Activated T-helper 2 cell treated with anti-CD3 and anti-CD28 coated beads, Interferon-gamma antibody, Interleukin-2, Interleukin-4, amounts not matched to agents 10 μg/mL and 5 μg/mL and 100 μg/mL, durations not matched to agents 14 hours and 24 hours and 36 hours (primary cell): ENCODE results near the gene FAM174B. TPM values are rescaled to one million over a fixed set of nuclear protein-coding genes. Genes with fewer than 3 reads are reported as not detected.

ENCODE experiments used
- DNase-seq: peaks from one replicate; pipeline ENCODE4 v3.0.0; 2021; ENCODE audit warnings: low spot score
- H3K27ac Mint-ChIP-seq: one replicate; pipeline ENCODE4 v1.8.0; 2021; ENCODE audit warnings: mixed read lengths
- H3K27me3 Mint-ChIP-seq: one replicate; pipeline ENCODE4 v1.8.0; 2021; ENCODE audit warnings: low read depth, mixed read lengths
- H3K36me3 Mint-ChIP-seq: one replicate; pipeline ENCODE4 v1.8.0; 2021; ENCODE audit warnings: low read depth, mixed read lengths
- H3K4me1 Mint-ChIP-seq: one replicate; pipeline ENCODE4 v1.8.0; 2021; ENCODE audit warnings: low read depth, mixed read lengths
- H3K4me3 Mint-ChIP-seq: one replicate; pipeline ENCODE4 v1.8.0; 2021; ENCODE audit warnings: low read depth, mild to moderate bottlenecking, moderate library complexity, mixed read lengths
- H3K9me3 Mint-ChIP-seq: one replicate; pipeline ENCODE4 v1.8.0; 2021; ENCODE audit warnings: mixed read lengths
- intact Hi-C: fragments of 100-400 bp; cut with micrococcal nuclease; formaldehyde crosslinking; loops from one replicate; pipeline ENCODE4 v1.15.1; 2023
- total RNA-seq: library from RNA; stranded (reverse); gene quantifications from 2 replicates; pipeline ENCODE4 v1.2.3, GENCODE V29; 2022

The FAM174B gene
- total RNA-seq, 1 donor from 2014 or later: 3.7 TPM

GRCh38 chr15:92633001-92633400 lies 22.6 kb downstream of the FAM174B start:
- Mint-ChIP-seq H3K4me1 (peaks cover 1% of the 10 kb centered on the region), H3K9me3 (no peaks in the 10 kb centered on the region), H3K4me3 (no peak overlapping the region), H3K27me3 (peaks cover 6% of the 10 kb centered on the region), H3K36me3 (no peaks in the 10 kb centered on the region), H3K27ac (no peak overlapping the region)
- no peak for DNase-seq
- intact Hi-C loops: no loop called here

DNA sequence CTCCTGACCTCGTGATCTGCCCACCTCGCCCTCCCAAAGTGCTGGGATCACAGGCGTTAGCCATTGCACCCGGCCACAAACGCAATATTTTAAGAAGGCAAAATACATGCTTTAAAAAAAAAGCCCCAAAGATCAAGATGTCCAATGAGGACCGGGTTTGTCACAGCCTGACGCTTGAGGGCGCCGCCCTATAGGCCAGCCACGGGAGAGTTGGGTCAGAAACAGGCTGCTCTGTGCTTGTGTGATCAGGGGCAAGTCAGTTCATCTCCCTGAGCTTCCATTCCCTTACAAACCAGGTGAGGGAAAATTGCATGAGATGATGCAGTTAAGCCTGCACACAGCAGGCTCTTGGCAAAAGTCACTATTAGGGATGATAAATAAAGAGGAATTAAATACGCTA lies 23.9 kb downstream of the FAM174B start:
- Mint-ChIP-seq H3K27ac (no peak overlapping the region), H3K36me3 (no peaks in the 10 kb centered on the region), H3K9me3 (no peaks in the 10 kb centered on the region), H3K27me3 (peaks cover 6% of the 10 kb centered on the region), H3K4me3 (no peak overlapping the region), H3K4me1 (no peaks in the 10 kb centered on the region)
- intact Hi-C loops: no loop called here
- DNase-seq: no peak

DNA sequence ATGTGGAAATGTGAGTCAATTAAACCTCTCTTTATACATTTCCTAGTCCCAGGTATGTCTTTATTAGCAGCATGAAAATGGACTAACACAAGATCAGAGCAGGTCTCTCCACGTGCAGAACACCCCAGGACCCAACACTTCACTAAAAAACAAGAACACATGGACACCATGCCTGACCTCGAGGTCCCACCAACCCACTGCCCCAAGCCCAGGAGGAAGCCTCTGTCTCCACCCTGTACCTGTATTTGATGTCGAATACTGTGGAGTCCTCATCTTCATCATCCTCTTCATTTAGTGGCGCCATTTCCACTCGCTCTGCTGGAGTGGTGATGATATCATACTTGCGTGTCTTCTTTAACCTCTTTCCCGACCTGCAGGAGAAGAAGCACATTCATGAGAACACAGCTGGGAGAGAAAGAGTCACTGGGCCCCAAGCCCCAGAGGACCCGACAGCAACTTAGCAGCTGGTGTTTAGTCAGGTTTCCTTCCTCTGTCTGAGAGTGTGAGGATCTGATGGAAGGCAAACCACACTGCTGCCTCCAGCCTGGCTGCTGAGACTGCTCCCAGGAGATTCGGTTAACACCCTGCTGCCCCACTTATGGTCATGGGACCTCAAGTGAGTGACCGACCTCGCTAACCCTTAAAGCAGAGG lies 25.5 kb downstream of the FAM174B start:
- peaks cover 6% of the 10 kb centered on the region for H3K4me1 Mint-ChIP-seq
- H3K4me3 Mint-ChIP-seq: no peak overlapping the region
- H3K9me3 Mint-ChIP-seq: no peaks in the 10 kb centered on the region
- no peak for DNase-seq
- peaks cover 6% of the 10 kb centered on the region for H3K27me3 Mint-ChIP-seq
- no peaks in the 10 kb centered on the region for H3K36me3 Mint-ChIP-seq
- no peak overlapping the region for H3K27ac Mint-ChIP-seq
- intact Hi-C loops: no loop called here

- Mint-ChIP-seq H3K27ac (no peak overlapping the region), H3K27me3 (peaks cover 4% of the 10 kb centered on the region), H3K4me3 (no peak overlapping the region), H3K9me3 (no peaks in the 10 kb centered on the region), H3K36me3 (no peaks in the 10 kb centered on the region), H3K4me1 (peaks cover 7% of the 10 kb centered on the region)
- DNase-seq: no peak
- intact Hi-C loops: no loop called here
These were observed 26.1 kb downstream of the FAM174B start for GRCh38 chr15:92629276-92629974.

- peaks cover 2% of the 10 kb centered on the region for H3K27me3 Mint-ChIP-seq
- no peak for DNase-seq
- H3K4me3 Mint-ChIP-seq: no peak overlapping the region
- H3K27ac Mint-ChIP-seq: no peak overlapping the region
- peaks cover 12% of the 10 kb centered on the region for H3K4me1 Mint-ChIP-seq
- no peaks in the 10 kb centered on the region for H3K36me3 Mint-ChIP-seq
- intact Hi-C loops: no loop called here
- H3K9me3 Mint-ChIP-seq: no peaks in the 10 kb centered on the region
These were observed 28.6 kb downstream of the FAM174B start for GRCh38 chr15:92627014-92627413.

- Mint-ChIP-seq H3K9me3 (no peaks in the 10 kb centered on the region), H3K36me3 (no peaks in the 10 kb centered on the region), H3K4me1 (peaks cover 12% of the 10 kb centered on the region), H3K4me3 (peak overlapping the region; percentile 19), H3K27me3 (peaks cover 2% of the 10 kb centered on the region), H3K27ac (peak overlapping the region; percentile 86)
- intact Hi-C loops: loop anchor here (1.0 kb wide), 2 partner anchors 38 to 179 kb away; no protein-coding TSS in a partner anchor
- DNase-seq: no peak
These were observed 30.2 kb downstream of the FAM174B start for GRCh38 chr15:92625251-92625980.

DNA sequence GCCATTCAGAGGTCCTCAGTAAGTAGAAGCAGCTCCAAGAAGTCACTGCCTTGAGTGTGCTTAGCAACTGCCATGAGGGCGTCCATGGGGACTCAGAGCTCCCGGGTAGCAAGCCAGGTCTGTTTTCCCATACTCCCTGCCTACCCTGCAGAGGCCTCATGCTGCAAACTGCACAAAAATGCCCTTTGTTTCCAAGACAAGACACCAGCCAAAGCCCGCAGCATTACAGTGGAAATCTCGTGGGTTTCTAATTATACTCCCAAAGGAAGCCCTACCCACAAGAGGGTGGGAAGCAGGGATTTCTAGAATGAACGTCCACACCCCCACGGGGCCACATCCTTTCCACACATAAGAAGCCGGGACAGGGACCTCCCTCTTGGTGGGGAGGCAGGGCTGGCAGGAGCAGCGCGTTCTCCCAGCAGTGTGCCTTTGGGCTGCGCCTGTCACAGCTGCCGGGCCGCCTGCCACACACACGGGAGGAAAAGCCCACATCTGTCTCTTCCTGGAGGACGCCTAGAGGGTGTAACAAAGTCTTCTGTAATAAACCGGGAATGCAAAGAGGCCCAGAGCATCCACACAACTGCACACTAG lies 31.1 kb downstream of the FAM174B start:
- no peak overlapping the region for H3K27ac Mint-ChIP-seq

GRCh38 chr15:92623435-92623834 lies 32.1 kb downstream of the FAM174B start:
- intact Hi-C loops: no loop called here
- H3K9me3 Mint-ChIP-seq: no peaks in the 10 kb centered on the region
- H3K27me3 Mint-ChIP-seq: peaks cover 3% of the 10 kb centered on the region
- H3K27ac Mint-ChIP-seq: no peak overlapping the region
- no peaks in the 10 kb centered on the region for H3K36me3 Mint-ChIP-seq
- peaks cover 12% of the 10 kb centered on the region for H3K4me1 Mint-ChIP-seq
- no peak overlapping the region for H3K4me3 Mint-ChIP-seq
- DNase-seq: no peak

More for the DNA sequence above, 31.1 kb downstream of the FAM174B start:
- no peaks in the 10 kb centered on the region for H3K9me3 Mint-ChIP-seq
- peaks cover 12% of the 10 kb centered on the region for H3K4me1 Mint-ChIP-seq
- DNase-seq: no peak
- peaks cover 3% of the 10 kb centered on the region for H3K27me3 Mint-ChIP-seq
- no peak overlapping the region for H3K4me3 Mint-ChIP-seq
- H3K36me3 Mint-ChIP-seq: no peaks in the 10 kb centered on the region
- intact Hi-C loops: no loop called here

- no peak for DNase-seq
- no peaks in the 10 kb centered on the region for H3K9me3 Mint-ChIP-seq
- intact Hi-C loops: no loop called here
- peaks cover 12% of the 10 kb centered on the region for H3K4me1 Mint-ChIP-seq
- H3K4me3 Mint-ChIP-seq: no peak overlapping the region
- H3K27me3 Mint-ChIP-seq: peaks cover 3% of the 10 kb centered on the region
- no peaks in the 10 kb centered on the region for H3K36me3 Mint-ChIP-seq
- no peak overlapping the region for H3K27ac Mint-ChIP-seq
These were observed 33.5 kb downstream of the FAM174B start for GRCh38 chr15:92621972-92622533.

DNA sequence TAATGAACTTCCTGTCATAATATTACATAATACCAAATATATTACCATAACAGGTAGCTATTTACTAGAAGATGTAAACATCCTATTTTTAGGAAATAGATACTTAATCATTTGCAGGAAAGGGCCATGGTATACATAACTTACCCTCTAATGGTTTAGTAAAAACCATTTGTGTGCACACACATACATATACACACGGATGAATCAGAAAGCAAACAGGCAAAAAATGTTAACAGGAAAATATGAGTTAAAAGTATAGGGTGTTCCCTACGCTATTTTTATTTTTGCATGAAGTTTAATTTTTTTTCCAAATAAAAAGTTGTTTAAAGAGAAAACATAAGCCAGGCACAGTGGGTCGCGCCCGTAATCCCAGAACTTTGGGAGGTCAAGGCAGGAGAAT lies 34.6 kb downstream of the FAM174B start:
- no peak for DNase-seq
- intact Hi-C loops: no loop called here

GRCh38 chr15:92619145-92620101 lies 36.2 kb downstream of the FAM174B start:
- Mint-ChIP-seq H3K36me3 (no peaks in the 10 kb centered on the region), H3K27ac (no peak overlapping the region)
- intact Hi-C loops: loop anchor here (10.0 kb wide), 1 partner anchor 95 kb away; no protein-coding TSS in a partner anchor

More for the DNA sequence above, 34.6 kb downstream of the FAM174B start:
- Mint-ChIP-seq H3K4me3 (no peak overlapping the region), H3K27me3 (peaks cover 3% of the 10 kb centered on the region), H3K36me3 (no peaks in the 10 kb centered on the region), H3K4me1 (peaks cover 12% of the 10 kb centered on the region), H3K27ac (no peak overlapping the region), H3K9me3 (no peaks in the 10 kb centered on the region)

More at GRCh38 chr15:92619145-92620101, 36.2 kb downstream of the FAM174B start:
- Mint-ChIP-seq H3K4me3 (no peak overlapping the region), H3K27me3 (peaks cover 3% of the 10 kb centered on the region), H3K9me3 (no peaks in the 10 kb centered on the region), H3K4me1 (peaks cover 5% of the 10 kb centered on the region)
- no peak for DNase-seq
